Activated CD4-positive, alpha-beta memory T cell treated with anti-CD3 and anti-CD28 coated beads, Interleukin-2, amount 10 ng/mL, durations not matched to agents 7 days and 5 days (primary cell): ENCODE data around the gene SGTA. TPM values are rescaled to one million over a fixed set of nuclear protein-coding genes. Genes with fewer than 3 reads are reported as not detected.

Experiments
- total RNA-seq, 2 experiments: library from RNA; stranded (reverse); gene quantifications; one replicate each; pipeline ENCODE4 v1.2.3, GENCODE V29; 2021

The SGTA gene
- total RNA-seq, 2 experiments from 2014 or later, result 38.2 to 42.7 TPM

Other genes with a start within 250 kb of the SGTA start
- under 1 TPM; 0.25 to 0.40 TPM for gene GNG7, start 80.6 kb downstream of the SGTA start, total RNA-seq
- not detected for gene DIRAS1, start 61.9 kb downstream of the SGTA start, total RNA-seq
- 10 to 100 TPM; 25.4 to 27.4 TPM for gene SLC39A3, start 43.3 kb downstream of the SGTA start, total RNA-seq
- 10 to 100 TPM; 80.0 to 85.4 TPM for gene THOP1, start 2.2 kb upstream of the SGTA start, total RNA-seq
- gene ZNF554, start 36.6 kb upstream of the SGTA start, total RNA-seq, result 1 to 10 TPM; 2.3 to 3.0 TPM
- 1 to 10 TPM; 2.7 to 2.9 TPM for gene ZNF555, start 58.2 kb upstream of the SGTA start, total RNA-seq
- gene ZNF556, start 84.1 kb upstream of the SGTA start, total RNA-seq, result not detected
- gene ZNF57, start 117.7 kb upstream of the SGTA start, total RNA-seq, result 1 to 10 TPM; 3.1 to 3.7 TPM
- gene ZNF77, start 161.7 kb upstream of the SGTA start, total RNA-seq, result 1 to 10 TPM; 4.0 to 4.2 TPM
- gene TLE6, start 194.3 kb upstream of the SGTA start, total RNA-seq, result 1 to 10 TPM; 1.1 to 2.0 TPM
- 1 to 10 TPM; 1.3 to 1.4 TPM for gene TLE2, start 246.0 kb upstream of the SGTA start, total RNA-seq